RPMI8226 (cell line): ENCODE results near the gene SLC10A3.
"Not testable (repeated sequence)": the region's sequence is repeated elsewhere in the genome, so short reads cannot be mapped to it uniquely, and the experiment has no call there.

Source experiments
- DNase-seq: peaks from one replicate; pipeline ENCODE4 v3.0.0-alpha.2; 2015

Gene SLC10A3

GRCh38 chrX:154509455-154509854 lies 19.0 kb upstream of the SLC10A3 start:
- DNase-seq = no peak

GRCh38 chrX:154508384-154508745 lies 17.9 kb upstream of the SLC10A3 start:
- no peak for DNase-seq

GRCh38 chrX:154507673-154508383 lies 17.4 kb upstream of the SLC10A3 start:
- DNase-seq = no peak

GRCh38 chrX:154506483-154507332 lies 16.3 kb upstream of the SLC10A3 start:
- no peak for DNase-seq

- no peak for DNase-seq
Observed at GRCh38 chrX:154505734-154506133, 15.3 kb upstream of the SLC10A3 start.

GRCh38 chrX:154502989-154503388 lies 12.6 kb upstream of the SLC10A3 start:
- DNase-seq = no peak

GRCh38 chrX:154502098-154502497 lies 11.7 kb upstream of the SLC10A3 start:
- DNase-seq = no peak

GRCh38 chrX:154501423-154501822 lies 11.0 kb upstream of the SLC10A3 start:
- not testable (repeated sequence) for DNase-seq

- peak; percentile 26 for DNase-seq
Observed at GRCh38 chrX:154496591-154497137, 6.2 kb upstream of the SLC10A3 start.

- peak; percentile 80 for DNase-seq
Observed at GRCh38 chrX:154495472-154495922, 5.1 kb upstream of the SLC10A3 start.

GRCh38 chrX:154494715-154495114 lies 4.3 kb upstream of the SLC10A3 start:
- DNase-seq = no peak

GRCh38 chrX:154490021-154490413 lies 412 bp downstream of the SLC10A3 start:
- peak; percentile 54 for DNase-seq

- DNase-seq = no peak
Observed at GRCh38 chrX:154489182-154489581, 1.2 kb downstream of the SLC10A3 start.

- no peak for DNase-seq
Observed at GRCh38 chrX:154488336-154489075, 1.9 kb downstream of the SLC10A3 start.

- no peak for DNase-seq
Observed at GRCh38 chrX:154487518-154488290, 2.7 kb downstream of the SLC10A3 start.

- peak; percentile 69 for DNase-seq
Observed at GRCh38 chrX:154486396-154487207, 3.8 kb downstream of the SLC10A3 start, which contains the start of gene UBL4A. Gene UBL4A (minus strand): TSS chrX:154486615. CDS start chrX:154486584, 31 bp downstream.

GRCh38 chrX:154486052-154486395 lies 4.4 kb downstream of the SLC10A3 start:
- peak; percentile 44 for DNase-seq

GRCh38 chrX:154485150-154486051 lies 5.0 kb downstream of the SLC10A3 start:
- DNase-seq = no peak

GRCh38 chrX:154484255-154485149 lies 5.9 kb downstream of the SLC10A3 start:
- no peak for DNase-seq
